Measurements from ENCODE around the gene DACT1. TPM values are rescaled to one million over a fixed set of nuclear protein-coding genes. Genes with fewer than 3 reads are reported as not detected.

Gene DACT1
- total RNA-seq, 4 donors from 2014 or later, result 5.0 to 22.7 (median 8.6) TPM

- intact Hi-C loops (cut with DNase I), result no loop called here
- WGBS, result 56% methylated on average over 1 of the region's 1 CpG
These were observed 20.1 kb upstream of the DACT1 start for GRCh38 chr14:58617619-58618018.

GRCh38 chr14:58620011-58620410 lies 17.8 kb upstream of the DACT1 start:
- intact Hi-C loops (cut with DNase I), result no loop called here
- H3K9me3 ChIP-seq, result no peaks in the 10 kb centered on the region
- no peaks in the 10 kb centered on the region for H3K4me1 ChIP-seq
- no peak for DNase-seq (ENCODE audit: extremely low spot score)
- no peaks in the 10 kb centered on the region for H3K27me3 ChIP-seq
- 34% methylated on average over 2 of the region's 2 CpGs for WGBS
- no peaks in the 10 kb centered on the region for H3K36me3 ChIP-seq
- H3K4me3 ChIP-seq, result no peak overlapping the region
- TF ChIP-seq EP300 (IDR thresholded peaks at IDR 0.05) (no peak), POLR2A (IDR thresholded peaks at IDR 0.05; ENCODE audit: low read depth) (no peak), CTCF (IDR thresholded peaks at IDR 0.05) (no peak), POLR2AphosphoS5 (IDR thresholded peaks at IDR 0.05) (no peak)
- H3K27ac ChIP-seq (replicated peaks in 1 of 4), result no peak overlapping the region

More at GRCh38 chr14:58617619-58618018, 20.1 kb upstream of the DACT1 start:
- Histone ChIP-seq H3K9me3 (no peaks in the 10 kb centered on the region), H3K4me1 (no peaks in the 10 kb centered on the region), H3K27me3 (no peaks in the 10 kb centered on the region), H3K4me3 (no peak overlapping the region), H3K36me3 (no peaks in the 10 kb centered on the region), H3K27ac (replicated peaks in 1 of 4) (no peak overlapping the region)
- TF ChIP-seq EP300 (IDR thresholded peaks at IDR 0.05) (no peak), POLR2AphosphoS5 (IDR thresholded peaks at IDR 0.05) (no peak), CTCF (IDR thresholded peaks at IDR 0.05) (no peak), POLR2A (IDR thresholded peaks at IDR 0.05; ENCODE audit: low read depth) (no peak)
- DNase-seq (ENCODE audit: extremely low spot score), result no peak

- intact Hi-C loops (cut with DNase I), result no loop called here
- no peak for DNase-seq (ENCODE audit: extremely low spot score)
These were observed 12.3 kb upstream of the DACT1 start for GRCh38 chr14:58625438-58625837.

GRCh38 chr14:58626431-58626831 lies 11.3 kb upstream of the DACT1 start:
- no peak for DNase-seq (ENCODE audit: extremely low spot score)
- H3K9me3 ChIP-seq, result no peaks in the 10 kb centered on the region
- intact Hi-C loops (cut with DNase I), result no loop called here
- H3K4me1 ChIP-seq, result no peaks in the 10 kb centered on the region
- no peak overlapping the region for H3K27ac ChIP-seq (replicated peaks in 1 of 4)
- H3K27me3 ChIP-seq, result no peaks in the 10 kb centered on the region
- no peak overlapping the region for H3K4me3 ChIP-seq
- 59% methylated on average over 3 of the region's 3 CpGs for WGBS
- H3K36me3 ChIP-seq, result no peaks in the 10 kb centered on the region
- TF ChIP-seq CTCF (IDR thresholded peaks at IDR 0.05) (no peak), POLR2AphosphoS5 (IDR thresholded peaks at IDR 0.05) (no peak), EP300 (IDR thresholded peaks at IDR 0.05) (no peak), POLR2A (IDR thresholded peaks at IDR 0.05; ENCODE audit: low read depth) (no peak)

More at GRCh38 chr14:58625438-58625837, 12.3 kb upstream of the DACT1 start:
- H3K27me3 ChIP-seq, result no peaks in the 10 kb centered on the region
- no peak overlapping the region for H3K4me3 ChIP-seq
- 100% methylated on average over 1 of the region's 1 CpG for WGBS
- H3K9me3 ChIP-seq, result no peaks in the 10 kb centered on the region
- H3K4me1 ChIP-seq, result no peaks in the 10 kb centered on the region
- no peak overlapping the region for H3K27ac ChIP-seq (replicated peaks in 1 of 4)
- no peak for TF ChIP-seq EP300 (IDR thresholded peaks at IDR 0.05)
- TF ChIP-seq CTCF (IDR thresholded peaks at IDR 0.05), result no peak
- TF ChIP-seq POLR2AphosphoS5 (IDR thresholded peaks at IDR 0.05), result no peak
- no peak for TF ChIP-seq POLR2A (IDR thresholded peaks at IDR 0.05; ENCODE audit: low read depth)
- no peaks in the 10 kb centered on the region for H3K36me3 ChIP-seq

GRCh38 chr14:58628406-58628805 lies 9.4 kb upstream of the DACT1 start:
- no peak for DNase-seq (ENCODE audit: extremely low spot score)
- H3K27me3 ChIP-seq, result no peaks in the 10 kb centered on the region
- H3K4me3 ChIP-seq, result no peak overlapping the region
- WGBS, result 73% methylated on average over 5 of the region's 6 CpGs
- no peaks in the 10 kb centered on the region for H3K4me1 ChIP-seq
- H3K27ac ChIP-seq (replicated peaks in 1 of 4), result no peak overlapping the region
- no peaks in the 10 kb centered on the region for H3K36me3 ChIP-seq
- intact Hi-C loops (cut with DNase I), result no loop called here
- TF ChIP-seq EP300 (IDR thresholded peaks at IDR 0.05) (no peak), POLR2AphosphoS5 (IDR thresholded peaks at IDR 0.05) (no peak), CTCF (IDR thresholded peaks at IDR 0.05) (no peak)
- H3K9me3 ChIP-seq, result no peaks in the 10 kb centered on the region

All from esophagus muscularis mucosa (tissue), 4 donors.